A673 (cell line): Measurements from ENCODE around the gene MSI2. TPM values are rescaled to one million over a fixed set of nuclear protein-coding genes. Genes with fewer than 3 reads are reported as not detected.

Experiments used
- BruUV-seq: library from RNA; stranded (reverse); fragments of 400-500 nt; replicated peaks from 2 replicates; lab custom pipeline; 2021; lab: Mats Ljungman, UMichigan
- CTCF ChIA-PET: fragments of 300-600 bp; sonication (Branson Sonifier 250); formaldehyde crosslinking; loops from one replicate; lab custom pipeline; 2022; ENCODE audit warnings: antibody characterized with exemption; lab: Charles Lee
- POLR2A ChIA-PET: fragments of 300-600 bp; sonication (Branson Sonifier 250); formaldehyde crosslinking; loops from one replicate; lab custom pipeline; 2022; ENCODE audit warnings: antibody characterized with exemption; ENCODE audit not compliant: low non-redundant PET; lab: Charles Lee
- DNase-seq: peaks from one replicate; pipeline ENCODE4 v3.0.0-alpha.2; 2015; ENCODE audit warnings: low spot score
- H3K27ac ChIP-seq: fragments of 200-600 bp; sonication (generic); 2 replicates; pipeline ENCODE4 v1.5.1; 2016; ENCODE audit warnings: mixed run types, low read depth, mild to moderate bottlenecking, mixed read lengths, antibody characterized with exemption, low read length; ENCODE audit not compliant: poor library complexity, severe bottlenecking
- H3K27me3 ChIP-seq: fragments of 200-600 bp; sonication (generic); replicated peaks from 2 replicates; pipeline ENCODE4 v1.6.1; 2017; ENCODE audit warnings: mixed run types, low read depth, mild to moderate bottlenecking, mixed read lengths, antibody characterized with exemption, low read length; ENCODE audit not compliant: insufficient read depth, poor library complexity
- H3K36me3 ChIP-seq: fragments of 200-600 bp; sonication (generic); 2 replicates; pipeline ENCODE4 v1.6.1; 2016; ENCODE audit warnings: mixed run types, mild to moderate bottlenecking, mixed read lengths, antibody characterized with exemption, low read length; ENCODE audit not compliant: insufficient read depth, poor library complexity, severe bottlenecking
- H3K4me1 ChIP-seq: fragments of 200-600 bp; sonication (generic); 2 replicates; pipeline ENCODE4 v1.6.1; 2017; ENCODE audit warnings: mixed run types, mild to moderate bottlenecking, mixed read lengths, antibody characterized with exemption, low read length; ENCODE audit not compliant: insufficient read depth, poor library complexity, severe bottlenecking
- H3K4me3 ChIP-seq: fragments of 200-600 bp; sonication (generic); 2 replicates; pipeline ENCODE4 v1.5.1; 2016; ENCODE audit warnings: low read depth, mixed run types, mild to moderate bottlenecking, mixed read lengths, low read length; ENCODE audit not compliant: poor library complexity, severe bottlenecking
- H3K9me3 ChIP-seq: fragments of 200-600 bp; sonication (generic); 2 replicates; pipeline ENCODE4 v1.6.1; 2016; ENCODE audit warnings: mixed run types, low read depth, mild to moderate bottlenecking, mixed read lengths, antibody characterized with exemption, low read length; ENCODE audit not compliant: poor library complexity, severe bottlenecking
- EZH2 ChIP-seq: fragments of 200-600 bp; sonication (generic); IDR thresholded peaks from 2 replicates; pipeline ENCODE4 v1.6.1; 2017; ENCODE audit warnings: borderline replicate concordance, low read depth, mild to moderate bottlenecking, mixed read lengths, antibody characterized with exemption, low read length; ENCODE audit not compliant: poor library complexity, severe bottlenecking
- intact Hi-C: fragments of 100-400 bp; cut with micrococcal nuclease; formaldehyde crosslinking; loops from one replicate; pipeline ENCODE4 v1.10.0; 2022; ENCODE audit not compliant: unreplicated experiment
- total RNA-seq: library from RNA; stranded (reverse); gene quantifications from 2 replicates; pipeline ENCODE4 v1.2.3, GENCODE V29; 2021
- TF ChIP-seq, protein P1 (sequence below): fragments of 300-800, 200-600 bp; sonication (generic); conservative IDR thresholded peaks from 2 replicates; pipeline ENCODE4 v1.5.1; 2017; ENCODE audit warnings: low read depth, mild to moderate bottlenecking, antibody characterized with exemption, low read length, moderate library complexity, mixed read lengths

Gene MSI2
- total RNA-seq, 1 experiment from 2014 or later = 108 TPM

- POLR2A ChIA-PET = no interaction called here
- intact Hi-C loops = no loop called here
These were observed 140.2 kb downstream of the MSI2 start for GRCh38 chr17:57396511-57396921.

GRCh38 chr17:57397402-57397801, 141.1 kb downstream of the MSI2 start:
- ChIA-PET CTCF (no interaction called here), POLR2A (no interaction called here)
- intact Hi-C loops = no loop called here
- Histone ChIP-seq H3K36me3 (peaks cover 3% of the 10 kb centered on the region), H3K27me3 (no peaks in the 10 kb centered on the region), H3K4me3 (no peak overlapping the region), H3K9me3 (peaks cover 6% of the 10 kb centered on the region), H3K4me1 (no peaks in the 10 kb centered on the region), H3K27ac (no peak overlapping the region)
- TF ChIP-seq, protein P1, sequence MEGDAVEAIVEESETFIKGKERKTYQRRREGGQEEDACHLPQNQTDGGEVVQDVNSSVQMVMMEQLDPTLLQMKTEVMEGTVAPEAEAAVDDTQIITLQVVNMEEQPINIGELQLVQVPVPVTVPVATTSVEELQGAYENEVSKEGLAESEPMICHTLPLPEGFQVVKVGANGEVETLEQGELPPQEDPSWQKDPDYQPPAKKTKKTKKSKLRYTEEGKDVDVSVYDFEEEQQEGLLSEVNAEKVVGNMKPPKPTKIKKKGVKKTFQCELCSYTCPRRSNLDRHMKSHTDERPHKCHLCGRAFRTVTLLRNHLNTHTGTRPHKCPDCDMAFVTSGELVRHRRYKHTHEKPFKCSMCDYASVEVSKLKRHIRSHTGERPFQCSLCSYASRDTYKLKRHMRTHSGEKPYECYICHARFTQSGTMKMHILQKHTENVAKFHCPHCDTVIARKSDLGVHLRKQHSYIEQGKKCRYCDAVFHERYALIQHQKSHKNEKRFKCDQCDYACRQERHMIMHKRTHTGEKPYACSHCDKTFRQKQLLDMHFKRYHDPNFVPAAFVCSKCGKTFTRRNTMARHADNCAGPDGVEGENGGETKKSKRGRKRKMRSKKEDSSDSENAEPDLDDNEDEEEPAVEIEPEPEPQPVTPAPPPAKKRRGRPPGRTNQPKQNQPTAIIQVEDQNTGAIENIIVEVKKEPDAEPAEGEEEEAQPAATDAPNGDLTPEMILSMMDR = no peak
- no peak for TF ChIP-seq EZH2
- BruUV-seq = no TSS peak
- DNase-seq = no peak

More at GRCh38 chr17:57396511-57396921, 140.2 kb downstream of the MSI2 start:
- BruUV-seq = no TSS peak
- H3K27me3 ChIP-seq = no peaks in the 10 kb centered on the region
- no peak for DNase-seq
- no peaks in the 10 kb centered on the region for H3K4me1 ChIP-seq
- H3K9me3 ChIP-seq = peaks cover 6% of the 10 kb centered on the region
- H3K27ac ChIP-seq = no peak overlapping the region
- H3K36me3 ChIP-seq = peaks cover 3% of the 10 kb centered on the region
- H3K4me3 ChIP-seq = no peak overlapping the region
- CTCF ChIA-PET = no interaction called here
- TF ChIP-seq, protein P1 = no peak
- TF ChIP-seq EZH2 = no peak

GRCh38 chr17:57399690-57400089, 143.4 kb downstream of the MSI2 start:
- CTCF ChIA-PET = no interaction called here
- TF ChIP-seq, protein P1 = no peak
- no peak for TF ChIP-seq EZH2
- no peak overlapping the region for H3K27ac ChIP-seq

More at GRCh38 chr17:57399690-57400089, 143.4 kb downstream of the MSI2 start:
- Histone ChIP-seq H3K27me3 (no peaks in the 10 kb centered on the region), H3K4me3 (no peak overlapping the region), H3K36me3 (no peaks in the 10 kb centered on the region), H3K9me3 (no peaks in the 10 kb centered on the region), H3K4me1 (no peaks in the 10 kb centered on the region)
- DNase-seq = no peak
- POLR2A ChIA-PET = no interaction called here
- intact Hi-C loops = no loop called here
- BruUV-seq = no TSS peak
